A673 (cell line): ENCODE results near the gene POLR2B.

Experiments used
- EZH2 ChIP-seq: fragments of 200-600 bp; sonication (generic); IDR thresholded peaks from 2 replicates; pipeline ENCODE4 v1.6.1; 2017; ENCODE audit warnings: borderline replicate concordance, low read depth, mild to moderate bottlenecking, mixed read lengths, antibody characterized with exemption, low read length; ENCODE audit not compliant: poor library complexity, severe bottlenecking
- TF ChIP-seq, protein P1 (sequence below): fragments of 300-800, 200-600 bp; sonication (generic); conservative IDR thresholded peaks from 2 replicates; pipeline ENCODE4 v1.5.1; 2017; ENCODE audit warnings: low read depth, mild to moderate bottlenecking, antibody characterized with exemption, low read length, moderate library complexity, mixed read lengths

DNA sequence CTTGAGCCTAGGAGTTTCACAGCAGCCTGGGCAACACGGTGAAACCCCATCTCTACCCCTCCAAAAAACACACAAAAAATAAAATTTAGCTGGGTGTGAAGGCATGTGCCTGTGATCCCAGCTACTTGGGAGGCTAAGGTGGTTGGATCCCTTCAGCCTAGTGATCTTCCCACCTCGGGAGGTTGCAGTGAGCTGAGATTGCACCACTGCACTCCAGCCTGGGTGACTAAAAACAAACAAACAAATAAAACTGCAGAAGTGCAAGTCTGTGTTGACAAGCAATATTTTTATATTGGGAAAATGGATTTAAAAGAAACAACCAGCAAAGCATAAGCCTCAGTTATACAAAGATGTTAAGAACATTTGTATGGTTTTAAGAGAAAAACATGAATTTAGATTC lies 85.4 kb downstream of the POLR2B start:
- TF ChIP-seq EZH2, result no peak
- TF ChIP-seq, protein P1, sequence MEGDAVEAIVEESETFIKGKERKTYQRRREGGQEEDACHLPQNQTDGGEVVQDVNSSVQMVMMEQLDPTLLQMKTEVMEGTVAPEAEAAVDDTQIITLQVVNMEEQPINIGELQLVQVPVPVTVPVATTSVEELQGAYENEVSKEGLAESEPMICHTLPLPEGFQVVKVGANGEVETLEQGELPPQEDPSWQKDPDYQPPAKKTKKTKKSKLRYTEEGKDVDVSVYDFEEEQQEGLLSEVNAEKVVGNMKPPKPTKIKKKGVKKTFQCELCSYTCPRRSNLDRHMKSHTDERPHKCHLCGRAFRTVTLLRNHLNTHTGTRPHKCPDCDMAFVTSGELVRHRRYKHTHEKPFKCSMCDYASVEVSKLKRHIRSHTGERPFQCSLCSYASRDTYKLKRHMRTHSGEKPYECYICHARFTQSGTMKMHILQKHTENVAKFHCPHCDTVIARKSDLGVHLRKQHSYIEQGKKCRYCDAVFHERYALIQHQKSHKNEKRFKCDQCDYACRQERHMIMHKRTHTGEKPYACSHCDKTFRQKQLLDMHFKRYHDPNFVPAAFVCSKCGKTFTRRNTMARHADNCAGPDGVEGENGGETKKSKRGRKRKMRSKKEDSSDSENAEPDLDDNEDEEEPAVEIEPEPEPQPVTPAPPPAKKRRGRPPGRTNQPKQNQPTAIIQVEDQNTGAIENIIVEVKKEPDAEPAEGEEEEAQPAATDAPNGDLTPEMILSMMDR, result no peak
